Activated naive CD4-positive, alpha-beta T cell (primary cell): Measurements from ENCODE around the gene MIAT.
"Not testable (repeated sequence)": the region's sequence is repeated elsewhere in the genome, so short reads cannot be mapped to it uniquely, and the experiment has no call there.

ENCODE experiments used
- DNase-seq, 4 experiments: peaks; one replicate each; lab custom pipeline; 2025; lab: John Stamatoyannopoulos, UW

MIAT gene

GRCh38 chr22:26700462-26700861 lies 43.1 kb downstream of the MIAT start:
- no peak for DNase-seq

- no peak for DNase-seq
These were observed 43.5 kb downstream of the MIAT start for GRCh38 chr22:26700886-26701285.

GRCh38 chr22:26701323-26701722 lies 43.9 kb downstream of the MIAT start:
- DNase-seq: no peak

GRCh38 chr22:26702906-26703830 lies 45.8 kb downstream of the MIAT start:
- DNase-seq: no peak

GRCh38 chr22:26705379-26705778 lies 48.0 kb downstream of the MIAT start:
- not testable (repeated sequence) for DNase-seq

- DNase-seq: no peak
These were observed 49.7 kb downstream of the MIAT start for GRCh38 chr22:26707090-26707489.

GRCh38 chr22:26707581-26707980 lies 50.2 kb downstream of the MIAT start:
- DNase-seq: no peak

- no peak for DNase-seq
These were observed 51.0 kb downstream of the MIAT start for GRCh38 chr22:26708256-26709009.

GRCh38 chr22:26709617-26710390 lies 52.4 kb downstream of the MIAT start:
- no peak for DNase-seq

GRCh38 chr22:26711205-26711963 lies 54.0 kb downstream of the MIAT start:
- DNase-seq: no peak

- DNase-seq: no peak
These were observed 54.8 kb downstream of the MIAT start for GRCh38 chr22:26712158-26712557.

- DNase-seq: no peak
These were observed 56.5 kb downstream of the MIAT start for GRCh38 chr22:26713823-26714449.

GRCh38 chr22:26714971-26715370 lies 57.6 kb downstream of the MIAT start:
- no peak for DNase-seq

GRCh38 chr22:26715392-26715936 lies 58.1 kb downstream of the MIAT start:
- DNase-seq: no peak

- no peak for DNase-seq
These were observed 61.1 kb downstream of the MIAT start for GRCh38 chr22:26718488-26718887.

GRCh38 chr22:26718905-26719304 lies 61.5 kb downstream of the MIAT start:
- DNase-seq: no peak

- no peak for DNase-seq
These were observed 64.8 kb downstream of the MIAT start for GRCh38 chr22:26722159-26722558.

GRCh38 chr22:26724414-26724813 lies 67.0 kb downstream of the MIAT start:
- DNase-seq: no peak

GRCh38 chr22:26725012-26725676 lies 67.8 kb downstream of the MIAT start:
- DNase-seq: no peak
